ENCODE data around the gene ZFAND3. TPM values are rescaled to one million over a fixed set of nuclear protein-coding genes. Genes with fewer than 3 reads are reported as not detected.

The ZFAND3 gene
- total and polyA plus RNA-seq, 4 donors = 24.5 to 152 (median 81.6) TPM

DNA sequence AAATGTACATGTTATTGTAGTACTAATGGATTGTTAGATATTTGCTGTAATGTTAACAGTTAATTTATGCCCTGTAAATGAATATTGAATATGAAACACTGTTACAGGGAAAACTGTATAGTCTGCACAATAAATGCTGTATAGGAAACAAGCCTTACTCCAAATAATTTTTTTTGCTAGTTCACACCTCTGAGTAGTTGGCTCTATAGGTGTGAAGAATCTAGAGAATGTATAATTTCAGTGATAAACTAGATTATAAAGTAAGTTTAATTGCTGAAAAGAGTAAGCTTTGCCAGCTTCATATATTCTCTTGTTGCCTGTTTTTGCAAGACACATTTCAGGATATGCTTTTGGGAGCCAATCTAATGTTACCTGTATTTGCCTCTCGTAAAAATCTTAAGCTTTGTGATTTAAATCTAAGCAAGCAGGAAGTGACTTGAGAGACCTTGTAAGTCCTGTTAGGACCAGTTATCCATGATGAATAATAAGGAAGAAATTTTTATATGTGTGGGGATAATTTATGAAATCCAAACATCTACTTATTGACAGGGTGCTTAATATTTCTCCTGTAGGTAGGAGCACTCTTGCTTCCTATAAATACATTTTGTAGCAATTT lies 232.4 kb downstream of the ZFAND3 start:
- WGBS (ENCODE audit: insufficient coverage) = 100% methylated on average over 1 of the region's 1 CpG
- DNase-seq (ENCODE audit: low read depth in 4 of 6, low spot score in 6 of 6) = peak in 1 of 6 donors; percentile 48
- Histone ChIP-seq H3K4me3 (ENCODE audit: low read depth, low read length) (no peak overlapping the region), H3K36me3 (ENCODE audit: control insufficient read depth, insufficient read depth, low read length) (no peaks in the 10 kb centered on the region), H3K4me1 (ENCODE audit: control insufficient read depth, insufficient read depth, low read length) (no peaks in the 10 kb centered on the region), H3K9me3 (ENCODE audit: control insufficient read depth, insufficient read depth, low read length) (no peaks in the 10 kb centered on the region), H3K27me3 (ENCODE audit: control insufficient read depth, insufficient read depth, low read length) (no peaks in the 10 kb centered on the region), H3K27ac (ENCODE audit: low read depth, low read length) (no peak overlapping the region)

DNA sequence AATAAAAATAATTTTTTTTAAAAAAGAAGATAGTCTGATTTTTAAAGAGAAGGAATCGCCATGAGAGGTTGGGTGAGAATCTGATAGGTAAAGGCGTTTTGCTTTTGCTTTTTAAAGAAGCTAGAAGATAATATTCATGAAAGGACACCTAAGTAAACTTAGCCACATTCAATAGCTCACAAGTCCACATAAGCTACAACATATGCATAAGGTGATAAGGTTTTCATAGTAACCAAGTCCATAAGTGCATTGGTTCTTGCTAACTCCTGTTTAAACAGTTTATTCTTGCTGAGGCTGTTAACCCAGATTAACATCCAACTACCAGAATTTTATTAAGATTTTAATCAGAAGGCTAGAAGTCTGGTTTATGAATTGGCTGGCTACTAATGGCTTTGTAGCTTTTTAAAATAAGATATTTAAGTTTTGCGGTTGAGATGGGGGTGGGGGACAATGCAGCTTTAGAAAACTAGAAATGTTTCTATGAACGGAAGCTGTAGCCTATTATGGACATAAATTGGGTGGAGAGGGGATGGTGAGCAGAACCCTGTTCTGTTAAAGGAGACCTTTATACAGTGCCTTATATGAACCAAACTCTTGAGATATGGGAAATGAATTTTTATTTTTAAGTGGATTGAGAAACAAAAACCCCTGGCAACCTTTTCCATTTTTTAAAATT lies 235.1 kb downstream of the ZFAND3 start:
- H3K27me3 ChIP-seq (ENCODE audit: control insufficient read depth, insufficient read depth, low read length) = no peaks in the 10 kb centered on the region
- no peak for DNase-seq (ENCODE audit: low read depth in 4 of 6, low spot score in 6 of 6)
- no peaks in the 10 kb centered on the region for H3K4me1 ChIP-seq (ENCODE audit: control insufficient read depth, insufficient read depth, low read length)
- no peaks in the 10 kb centered on the region for H3K36me3 ChIP-seq (ENCODE audit: control insufficient read depth, insufficient read depth, low read length)
- WGBS (ENCODE audit: insufficient coverage) = 100% methylated on average over 2 of the region's 4 CpGs
- no peak overlapping the region for H3K4me3 ChIP-seq (ENCODE audit: low read depth, low read length)
- no peaks in the 10 kb centered on the region for H3K9me3 ChIP-seq (ENCODE audit: control insufficient read depth, insufficient read depth, low read length)
- H3K27ac ChIP-seq (ENCODE audit: low read depth, low read length) = no peak overlapping the region

DNA sequence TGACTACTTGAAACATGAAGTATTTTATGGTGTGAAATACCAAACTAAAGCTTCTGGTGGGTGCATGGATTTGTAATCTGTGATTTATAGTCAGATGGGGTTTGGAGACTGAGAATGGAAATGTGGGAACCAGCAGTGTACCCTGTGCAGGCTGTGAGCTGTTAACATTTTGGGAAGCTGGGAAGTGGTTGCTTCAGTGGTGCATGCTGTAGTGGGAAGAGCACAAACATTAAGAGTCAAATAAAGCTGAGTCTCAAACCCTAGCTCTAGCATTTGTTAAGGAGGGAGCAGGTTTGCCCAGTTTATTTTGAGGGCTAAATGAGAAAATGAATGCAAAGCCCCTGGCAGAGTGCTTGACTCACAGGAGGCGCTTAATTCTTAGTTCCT lies 235.7 kb downstream of the ZFAND3 start:
- Histone ChIP-seq H3K9me3 (ENCODE audit: control insufficient read depth, insufficient read depth, low read length) (no peaks in the 10 kb centered on the region), H3K4me3 (ENCODE audit: low read depth, low read length) (no peak overlapping the region), H3K4me1 (ENCODE audit: control insufficient read depth, insufficient read depth, low read length) (no peaks in the 10 kb centered on the region), H3K27me3 (ENCODE audit: control insufficient read depth, insufficient read depth, low read length) (no peaks in the 10 kb centered on the region), H3K36me3 (ENCODE audit: control insufficient read depth, insufficient read depth, low read length) (no peaks in the 10 kb centered on the region), H3K27ac (ENCODE audit: low read depth, low read length) (no peak overlapping the region)
- DNase-seq (ENCODE audit: low read depth in 4 of 6, low spot score in 6 of 6) = peak in 1 of 6 donors; percentile 22
- WGBS (ENCODE audit: insufficient coverage) = no CpG with 5 or more reads among the region's 1 CpG

DNA sequence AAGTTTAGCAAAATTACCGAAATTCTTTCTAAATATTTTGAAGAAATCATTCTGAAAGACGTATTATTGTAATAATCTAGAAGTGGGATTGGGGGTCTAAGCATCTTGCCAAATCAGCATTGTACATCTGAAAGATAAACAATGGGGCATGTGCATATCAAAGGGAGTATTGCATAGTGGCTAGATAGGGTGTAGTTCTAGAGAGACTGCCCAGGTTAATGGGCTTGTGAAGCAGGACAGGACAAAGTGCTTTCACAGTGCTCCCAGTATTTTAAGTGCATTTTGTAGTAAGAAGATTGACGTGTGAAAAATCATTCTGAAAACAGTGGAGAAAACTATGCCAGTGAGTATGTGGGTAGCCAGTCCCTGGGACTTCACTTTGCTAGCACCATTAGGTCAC lies 236.8 kb downstream of the ZFAND3 start:
- no peaks in the 10 kb centered on the region for H3K9me3 ChIP-seq (ENCODE audit: control insufficient read depth, insufficient read depth, low read length)
- no peaks in the 10 kb centered on the region for H3K27me3 ChIP-seq (ENCODE audit: control insufficient read depth, insufficient read depth, low read length)
- H3K27ac ChIP-seq (ENCODE audit: low read depth, low read length) = no peak overlapping the region
- no peak for DNase-seq (ENCODE audit: low read depth in 4 of 6, low spot score in 6 of 6)
- H3K4me3 ChIP-seq (ENCODE audit: low read depth, low read length) = no peak overlapping the region
- 94% methylated on average over 2 of the region's 3 CpGs for WGBS (ENCODE audit: insufficient coverage)
- H3K36me3 ChIP-seq (ENCODE audit: control insufficient read depth, insufficient read depth, low read length) = no peaks in the 10 kb centered on the region
- H3K4me1 ChIP-seq (ENCODE audit: control insufficient read depth, insufficient read depth, low read length) = no peaks in the 10 kb centered on the region

DNA sequence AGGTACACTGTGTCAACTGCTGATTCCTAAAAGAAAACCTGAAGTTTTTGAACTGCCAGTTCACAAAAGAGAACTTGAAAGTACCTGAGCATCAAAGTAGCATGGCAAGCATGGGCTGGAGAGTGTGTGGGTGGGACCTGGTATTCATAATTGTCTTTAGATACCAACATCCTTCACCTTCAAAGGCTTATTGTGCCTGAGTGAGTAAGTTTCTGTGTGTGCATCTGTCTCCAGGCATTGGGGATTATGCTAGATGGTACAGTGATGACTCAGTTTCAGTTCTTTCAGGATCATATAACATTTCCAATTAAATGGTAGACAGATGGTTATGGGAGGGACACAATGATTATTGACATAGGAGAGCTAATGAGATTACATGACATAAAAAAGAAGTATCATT lies 238.5 kb downstream of the ZFAND3 start:
- no peaks in the 10 kb centered on the region for H3K4me1 ChIP-seq (ENCODE audit: control insufficient read depth, insufficient read depth, low read length)
- no peaks in the 10 kb centered on the region for H3K27me3 ChIP-seq (ENCODE audit: control insufficient read depth, insufficient read depth, low read length)
- H3K36me3 ChIP-seq (ENCODE audit: control insufficient read depth, insufficient read depth, low read length) = peaks cover 7% of the 10 kb centered on the region
- no peaks in the 10 kb centered on the region for H3K9me3 ChIP-seq (ENCODE audit: control insufficient read depth, insufficient read depth, low read length)
- DNase-seq (ENCODE audit: low read depth in 4 of 6, low spot score in 6 of 6) = no peak
- no peak overlapping the region for H3K4me3 ChIP-seq (ENCODE audit: low read depth, low read length)
- no peak overlapping the region for H3K27ac ChIP-seq (ENCODE audit: low read depth, low read length)

DNA sequence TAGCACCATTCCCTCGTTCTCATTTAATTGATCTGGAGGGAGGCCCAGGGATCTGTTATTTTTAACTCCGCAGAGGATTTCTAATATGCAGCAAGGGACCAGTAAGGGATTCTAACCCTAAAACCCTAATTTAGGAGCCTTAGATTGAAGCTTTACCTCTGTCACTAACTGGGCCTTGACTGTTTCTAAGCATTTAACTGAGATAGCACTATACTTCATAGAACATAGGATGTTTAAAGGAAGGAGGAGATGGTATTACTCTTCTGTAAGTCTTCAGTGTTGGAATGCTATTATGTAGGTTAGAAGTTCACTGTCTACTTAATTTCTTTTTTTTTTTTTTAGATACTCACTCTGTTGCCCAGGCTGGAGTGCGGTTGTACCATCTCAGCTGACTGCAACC lies 242.5 kb downstream of the ZFAND3 start:
- Histone ChIP-seq H3K27me3 (ENCODE audit: control insufficient read depth, insufficient read depth, low read length) (no peaks in the 10 kb centered on the region), H3K36me3 (ENCODE audit: control insufficient read depth, insufficient read depth, low read length) (peaks cover 7% of the 10 kb centered on the region), H3K4me3 (ENCODE audit: low read depth, low read length) (no peak overlapping the region), H3K27ac (ENCODE audit: low read depth, low read length) (no peak overlapping the region), H3K4me1 (ENCODE audit: control insufficient read depth, insufficient read depth, low read length) (no peaks in the 10 kb centered on the region), H3K9me3 (ENCODE audit: control insufficient read depth, insufficient read depth, low read length) (no peaks in the 10 kb centered on the region)
- DNase-seq (ENCODE audit: low read depth in 4 of 6, low spot score in 6 of 6) = no peak
- WGBS (ENCODE audit: insufficient coverage) = 100% methylated on average over 1 of the region's 3 CpGs

DNA sequence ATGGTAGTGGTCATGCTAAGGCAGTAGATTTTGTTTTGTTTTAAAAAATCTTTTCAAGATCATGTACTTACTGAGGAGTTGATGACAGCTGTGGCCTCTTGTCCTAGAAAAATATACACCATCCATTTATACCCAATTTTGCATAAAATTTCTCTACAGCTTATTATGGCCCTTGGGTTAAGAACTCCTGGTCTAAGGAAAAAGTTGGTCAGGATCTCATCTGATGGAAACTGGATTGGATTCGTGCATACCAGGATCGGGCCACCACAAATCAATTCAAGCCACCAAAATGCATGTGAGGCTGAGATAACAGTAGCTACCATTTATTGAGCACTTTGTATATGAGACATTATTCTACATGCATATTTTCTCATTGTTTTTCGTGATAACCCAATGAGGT lies 244.4 kb downstream of the ZFAND3 start:
- DNase-seq (ENCODE audit: low read depth in 4 of 6, low spot score in 6 of 6) = no peak
- Histone ChIP-seq H3K4me1 (ENCODE audit: control insufficient read depth, insufficient read depth, low read length) (no peaks in the 10 kb centered on the region), H3K4me3 (ENCODE audit: low read depth, low read length) (no peak overlapping the region), H3K36me3 (ENCODE audit: control insufficient read depth, insufficient read depth, low read length) (peaks cover 7% of the 10 kb centered on the region), H3K9me3 (ENCODE audit: control insufficient read depth, insufficient read depth, low read length) (no peaks in the 10 kb centered on the region), H3K27me3 (ENCODE audit: control insufficient read depth, insufficient read depth, low read length) (no peaks in the 10 kb centered on the region), H3K27ac (ENCODE audit: low read depth, low read length) (no peak overlapping the region)
- WGBS (ENCODE audit: insufficient coverage) = no CpG with 5 or more reads among the region's 3 CpGs

DNA sequence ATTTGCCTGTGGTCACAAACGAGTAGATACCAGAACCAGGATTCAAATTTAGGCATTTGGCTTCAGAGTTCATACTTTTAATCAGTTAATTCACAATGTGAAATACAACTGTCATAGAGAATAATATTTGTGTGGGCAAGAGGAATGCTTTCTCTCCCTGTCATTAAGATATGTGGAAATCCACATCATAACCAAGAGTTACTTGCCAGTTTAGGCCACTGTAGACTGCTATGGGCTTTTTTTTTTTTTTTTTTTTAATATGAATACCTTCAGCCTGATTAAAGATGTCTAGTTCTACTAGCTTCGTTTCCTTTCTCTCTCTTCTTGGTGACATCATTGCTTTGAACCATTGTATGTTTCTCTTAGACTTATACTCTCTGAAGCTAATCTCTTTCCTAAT lies 244.9 kb downstream of the ZFAND3 start:
- Histone ChIP-seq H3K36me3 (ENCODE audit: control insufficient read depth, insufficient read depth, low read length) (peaks cover 7% of the 10 kb centered on the region), H3K4me1 (ENCODE audit: control insufficient read depth, insufficient read depth, low read length) (no peaks in the 10 kb centered on the region), H3K9me3 (ENCODE audit: control insufficient read depth, insufficient read depth, low read length) (no peaks in the 10 kb centered on the region), H3K4me3 (ENCODE audit: low read depth, low read length) (no peak overlapping the region), H3K27me3 (ENCODE audit: control insufficient read depth, insufficient read depth, low read length) (no peaks in the 10 kb centered on the region), H3K27ac (ENCODE audit: low read depth, low read length) (no peak overlapping the region)
- WGBS (ENCODE audit: insufficient coverage) = no CpG with 5 or more reads among the region's 2 CpGs
- no peak for DNase-seq (ENCODE audit: low read depth in 4 of 6, low spot score in 6 of 6)

DNA sequence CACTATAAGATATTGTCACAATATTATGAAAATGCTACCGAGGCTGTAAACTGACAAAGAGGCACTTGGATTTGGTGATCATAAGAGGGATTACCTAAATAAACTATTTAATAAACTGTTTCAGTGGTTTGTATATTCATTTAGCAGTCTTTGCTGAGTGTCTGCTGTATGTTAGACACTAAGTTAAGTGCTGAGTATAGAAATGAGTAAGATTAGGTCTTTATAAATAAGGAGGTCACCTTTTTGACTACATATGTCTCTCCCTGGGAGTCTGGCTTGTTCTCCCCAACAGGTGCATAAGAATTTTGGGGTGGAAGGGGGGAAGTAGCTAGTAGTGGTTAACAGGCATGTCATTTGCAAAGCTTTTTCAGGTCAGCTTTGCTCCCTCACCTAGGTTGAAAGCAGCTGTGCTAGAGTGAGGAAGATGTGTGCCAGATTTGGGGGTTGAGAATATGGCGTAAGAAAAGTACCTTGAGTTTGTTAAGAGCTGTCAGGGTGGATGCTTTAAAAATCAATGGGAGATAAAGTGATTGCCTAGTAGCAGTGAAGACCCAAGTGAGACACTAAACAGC lies 246.3 kb downstream of the ZFAND3 start:
- no peak overlapping the region for H3K4me3 ChIP-seq (ENCODE audit: low read depth, low read length)
- no peaks in the 10 kb centered on the region for H3K27me3 ChIP-seq (ENCODE audit: control insufficient read depth, insufficient read depth, low read length)
- DNase-seq (ENCODE audit: low read depth in 4 of 6, low spot score in 6 of 6) = no peak
- H3K27ac ChIP-seq (ENCODE audit: low read depth, low read length) = no peak overlapping the region
- WGBS (ENCODE audit: insufficient coverage) = no CpG with 5 or more reads among the region's 2 CpGs
- no peaks in the 10 kb centered on the region for H3K4me1 ChIP-seq (ENCODE audit: control insufficient read depth, insufficient read depth, low read length)
- H3K36me3 ChIP-seq (ENCODE audit: control insufficient read depth, insufficient read depth, low read length) = peaks cover 7% of the 10 kb centered on the region
- no peaks in the 10 kb centered on the region for H3K9me3 ChIP-seq (ENCODE audit: control insufficient read depth, insufficient read depth, low read length)

Measured in spinal cord (tissue), 10 donors.